ENCODE data around the gene ILF3.
A peak's percentile ranks its signal among the peaks of the same experiment; 100 is the strongest.

ILF3 gene

GRCh38 chr19:10646456-10647159 lies 7.5 kb upstream of the ILF3 start:
- H3K9ac ChIP-seq (ENCODE audit: low read length) = no peak overlapping the region
- no peak overlapping the region for H3K4me3 ChIP-seq (ENCODE audit: insufficient read depth, low read length, poor library complexity, severe bottlenecking)
- H3K9me2 ChIP-seq (replicated peaks; ENCODE audit: insufficient read depth, low read length) = no peaks in the 10 kb centered on the region
- H3K9me3 ChIP-seq (ENCODE audit: insufficient read depth, low read length) = no peaks in the 10 kb centered on the region
- H3K36me3 ChIP-seq (ENCODE audit: low read length) = no peaks in the 10 kb centered on the region
- no peak overlapping the region for H3K27ac ChIP-seq (ENCODE audit: low read depth, low read length)
- H3K27me3 ChIP-seq (ENCODE audit: low read length) = no peaks in the 10 kb centered on the region
- 0 out of 2 replicates have a peak, but pooled peaks cover 4% of the 10 kb centered on the region for H3F3A ChIP-seq (ENCODE audit: insufficient read depth)
- H4K20me1 ChIP-seq (ENCODE audit: low read depth, low read length) = no peaks in the 10 kb centered on the region
- no peak overlapping the region for H2AFZ ChIP-seq (ENCODE audit: low read depth, low read length, severe bottlenecking)
- no peak overlapping the region for H3K4me2 ChIP-seq (ENCODE audit: low read depth, low read length, poor library complexity, severe bottlenecking)
- no peaks in the 10 kb centered on the region for H3K79me2 ChIP-seq (ENCODE audit: insufficient read depth, low read length)
- TF ChIP-seq CTCF (IDR thresholded peaks at IDR 0.05; ENCODE audit: insufficient read depth, low read length, poor library complexity, severe bottlenecking) (no peak), EZH2phosphoT487 (conservative IDR thresholded peaks at IDR 0.05; ENCODE audit: low read length) (no peak)

- peaks cover 11% of the 10 kb centered on the region; the same call in 1 of the 2 replicates for H3F3A ChIP-seq (ENCODE audit: insufficient read depth)
- TF ChIP-seq EZH2phosphoT487 (conservative IDR thresholded peaks at IDR 0.05; ENCODE audit: low read length) (no peak), CTCF (IDR thresholded peaks at IDR 0.05; ENCODE audit: insufficient read depth, low read length, poor library complexity, severe bottlenecking) (no peak)
- no peaks in the 10 kb centered on the region for H4K20me1 ChIP-seq (ENCODE audit: low read depth, low read length)
- no peaks in the 10 kb centered on the region for H3K27me3 ChIP-seq (ENCODE audit: low read length)
- no peak overlapping the region for H3K4me3 ChIP-seq (ENCODE audit: insufficient read depth, low read length, poor library complexity, severe bottlenecking)
- no peak overlapping the region for H3K27ac ChIP-seq (ENCODE audit: low read depth, low read length)
- no peak overlapping the region for H3K9ac ChIP-seq (ENCODE audit: low read length)
- H3K9me3 ChIP-seq (ENCODE audit: insufficient read depth, low read length) = no peaks in the 10 kb centered on the region
- no peaks in the 10 kb centered on the region; the same call in 1 of the 2 replicates for H3K36me3 ChIP-seq (ENCODE audit: low read length)
- H3K4me2 ChIP-seq (ENCODE audit: low read depth, low read length, poor library complexity, severe bottlenecking) = no peak overlapping the region
- H2AFZ ChIP-seq (ENCODE audit: low read depth, low read length, severe bottlenecking) = no peak overlapping the region
- peaks cover 6% of the 10 kb centered on the region for H3K79me2 ChIP-seq (ENCODE audit: insufficient read depth, low read length)
- no peaks in the 10 kb centered on the region for H3K9me2 ChIP-seq (replicated peaks; ENCODE audit: insufficient read depth, low read length)
Measured at GRCh38 chr19:10648360-10648759, 5.8 kb upstream of the ILF3 start.

GRCh38 chr19:10651851-10652250 lies 2.3 kb upstream of the ILF3 start:
- Histone ChIP-seq H3F3A (ENCODE audit: insufficient read depth) (peaks cover 18% of the 10 kb centered on the region; the same call in 1 of the 2 replicates), H3K27ac (ENCODE audit: low read depth, low read length) (no peak overlapping the region), H3K9me2 (replicated peaks; ENCODE audit: insufficient read depth, low read length) (no peaks in the 10 kb centered on the region), H3K9me3 (ENCODE audit: insufficient read depth, low read length) (no peaks in the 10 kb centered on the region), H3K4me2 (ENCODE audit: low read depth, low read length, poor library complexity, severe bottlenecking) (no peak overlapping the region), H3K36me3 (ENCODE audit: low read length) (peaks cover 5% of the 10 kb centered on the region), H4K20me1 (ENCODE audit: low read depth, low read length) (peaks cover 9% of the 10 kb centered on the region), H3K27me3 (ENCODE audit: low read length) (no peaks in the 10 kb centered on the region), H3K79me2 (ENCODE audit: insufficient read depth, low read length) (peaks cover 32% of the 10 kb centered on the region), H3K9ac (ENCODE audit: low read length) (no peak overlapping the region), H2AFZ (ENCODE audit: low read depth, low read length, severe bottlenecking) (no peak overlapping the region), H3K4me3 (ENCODE audit: insufficient read depth, low read length, poor library complexity, severe bottlenecking) (no peak overlapping the region)
- no peak for TF ChIP-seq EZH2phosphoT487 (conservative IDR thresholded peaks at IDR 0.05; ENCODE audit: low read length)

- H3K9me2 ChIP-seq (replicated peaks; ENCODE audit: insufficient read depth, low read length) = no peaks in the 10 kb centered on the region
- no peak overlapping the region for H2AFZ ChIP-seq (ENCODE audit: low read depth, low read length, severe bottlenecking)
- peak overlapping the region; percentile 92 for H3K9ac ChIP-seq (ENCODE audit: low read length)
- no peaks in the 10 kb centered on the region for H3K9me3 ChIP-seq (ENCODE audit: insufficient read depth, low read length)
- peak overlapping the region; percentile 94 for H3K4me3 ChIP-seq (ENCODE audit: insufficient read depth, low read length, poor library complexity, severe bottlenecking)
- H3K27ac ChIP-seq (ENCODE audit: low read depth, low read length) = peak overlapping the region; percentile 72
- peaks cover 10% of the 10 kb centered on the region for H3K36me3 ChIP-seq (ENCODE audit: low read length)
- peaks cover 30% of the 10 kb centered on the region; the same call in 1 of the 2 replicates for H3F3A ChIP-seq (ENCODE audit: insufficient read depth)
- peak overlapping the region; percentile 69 for H3K4me2 ChIP-seq (ENCODE audit: low read depth, low read length, poor library complexity, severe bottlenecking)
- TF ChIP-seq EZH2phosphoT487 (conservative IDR thresholded peaks at IDR 0.05; ENCODE audit: low read length) = no peak
- TF ChIP-seq CTCF (IDR thresholded peaks at IDR 0.05; ENCODE audit: insufficient read depth, low read length, poor library complexity, severe bottlenecking) = no peak
- peaks cover 47% of the 10 kb centered on the region for H3K79me2 ChIP-seq (ENCODE audit: insufficient read depth, low read length)
- H4K20me1 ChIP-seq (ENCODE audit: low read depth, low read length) = peaks cover 13% of the 10 kb centered on the region
- H3K27me3 ChIP-seq (ENCODE audit: low read length) = no peaks in the 10 kb centered on the region
Measured at GRCh38 chr19:10653482-10653731, 739 bp upstream of the ILF3 start.
